Peyer's patch (tissue), 4 donors: ENCODE data around the gene CNTN4.

Experiments used
- POLR2A ChIP-seq, 2 donors: fragments of 450-650 bp; IDR thresholded peaks; one replicate each; pipeline ENCODE4 v1.5.1; 2017; ENCODE audit warnings: antibody characterized with exemption in 2 of 2, mild to moderate bottlenecking in 2 of 2, moderate library complexity in 2 of 2
- TF ChIP-seq, protein P1 (sequence below), 6 experiments: fragments of 450-650 bp in 4 of 6; fragments of 200-600 bp in 2 of 6; sonication (generic) in 1 of 6; IDR thresholded peaks; one replicate each; pipeline ENCODE4 v1.5.1; 2017 to 2019; ENCODE audit warnings: antibody characterized with exemption in 6 of 6, mild to moderate bottlenecking in 3 of 6, moderate library complexity in 1 of 6

DNA sequence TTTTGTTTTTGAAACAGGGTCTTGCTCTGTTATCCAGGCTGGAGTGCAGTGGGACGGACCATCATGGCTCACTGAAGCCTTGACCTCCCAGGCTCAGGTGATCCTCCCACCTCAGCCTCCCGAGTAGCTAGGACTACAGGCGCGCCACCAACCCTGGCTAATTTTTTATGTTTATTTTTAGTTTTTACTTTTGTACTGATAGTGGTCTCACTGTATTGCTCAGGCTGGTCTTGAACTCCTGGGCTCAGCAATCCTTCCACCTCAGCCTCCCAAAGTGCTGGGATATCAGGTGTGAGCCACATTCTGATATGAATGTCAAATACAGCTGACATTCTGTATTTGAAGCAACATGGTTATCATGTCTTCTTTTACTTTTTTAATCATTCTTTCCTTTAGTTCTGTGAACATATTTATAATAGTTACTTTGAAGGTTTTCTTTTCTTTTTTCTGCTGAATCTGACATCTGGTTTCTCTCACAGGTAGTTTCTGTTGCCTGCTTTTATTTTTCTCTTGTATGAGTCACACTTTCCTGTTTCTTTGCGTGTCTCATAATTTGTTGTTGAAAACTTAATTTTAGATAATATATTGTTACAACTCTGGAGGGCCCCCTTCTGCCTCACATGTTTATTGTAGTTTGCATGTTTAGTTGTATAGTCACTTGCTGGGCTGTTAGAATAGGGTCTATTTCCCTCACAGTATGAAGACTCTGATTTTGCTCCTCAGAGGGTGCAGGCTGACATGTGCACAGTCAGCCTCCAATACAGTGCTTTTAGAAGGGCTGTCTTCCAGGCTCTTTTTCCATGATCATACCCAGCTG lies 8.4 kb upstream of the CNTN4 start:
- TF ChIP-seq, protein P1, sequence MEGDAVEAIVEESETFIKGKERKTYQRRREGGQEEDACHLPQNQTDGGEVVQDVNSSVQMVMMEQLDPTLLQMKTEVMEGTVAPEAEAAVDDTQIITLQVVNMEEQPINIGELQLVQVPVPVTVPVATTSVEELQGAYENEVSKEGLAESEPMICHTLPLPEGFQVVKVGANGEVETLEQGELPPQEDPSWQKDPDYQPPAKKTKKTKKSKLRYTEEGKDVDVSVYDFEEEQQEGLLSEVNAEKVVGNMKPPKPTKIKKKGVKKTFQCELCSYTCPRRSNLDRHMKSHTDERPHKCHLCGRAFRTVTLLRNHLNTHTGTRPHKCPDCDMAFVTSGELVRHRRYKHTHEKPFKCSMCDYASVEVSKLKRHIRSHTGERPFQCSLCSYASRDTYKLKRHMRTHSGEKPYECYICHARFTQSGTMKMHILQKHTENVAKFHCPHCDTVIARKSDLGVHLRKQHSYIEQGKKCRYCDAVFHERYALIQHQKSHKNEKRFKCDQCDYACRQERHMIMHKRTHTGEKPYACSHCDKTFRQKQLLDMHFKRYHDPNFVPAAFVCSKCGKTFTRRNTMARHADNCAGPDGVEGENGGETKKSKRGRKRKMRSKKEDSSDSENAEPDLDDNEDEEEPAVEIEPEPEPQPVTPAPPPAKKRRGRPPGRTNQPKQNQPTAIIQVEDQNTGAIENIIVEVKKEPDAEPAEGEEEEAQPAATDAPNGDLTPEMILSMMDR (IDR thresholded peaks at IDR 0.05): no peak
- TF ChIP-seq POLR2A (IDR thresholded peaks at IDR 0.05): no peak
